Measurements from ENCODE around the gene EEFSEC. TPM values are rescaled to one million over a fixed set of nuclear protein-coding genes. Genes with fewer than 3 reads are reported as not detected.

EEFSEC gene
- total and polyA plus RNA-seq, 2 of the 8 experiments (the other 6 are each of a cell fraction or from before 2014, with no cell fraction given), result 13.1 to 19.8 TPM

DNA sequence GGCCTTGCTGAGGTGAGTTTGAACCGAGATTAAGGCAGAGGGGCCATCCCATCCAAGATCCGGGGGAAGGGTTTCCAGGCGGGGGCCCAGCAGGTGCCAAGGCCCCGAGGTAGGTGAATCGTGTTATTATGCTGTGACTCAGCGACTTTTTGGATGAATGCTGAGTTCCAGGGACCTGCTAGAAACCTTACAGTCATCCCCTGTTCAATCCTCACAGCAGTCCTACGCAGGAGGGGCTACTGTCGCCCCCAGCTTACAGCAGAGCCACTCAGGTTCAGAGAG is 272.5 kb downstream of the EEFSEC start:
- peaks cover 6 to 58% (median 47%) of the 10 kb centered on the region in 4 experiments for H3K27me3 ChIP-seq (replicated peaks in 1 of 4; ENCODE audit: control insufficient read depth in 3 of 4, extremely low read depth in 1 of 4, insufficient read depth in 3 of 4, low read length in 3 of 4)
- H2BK15ac ChIP-seq (ENCODE audit: low read length), result peak overlapping the region; percentile 20; the same call in 1 of the 2 replicates
- H3K4me1 ChIP-seq (replicated peaks in 1 of 4; ENCODE audit: control insufficient read depth in 3 of 4, insufficient read depth in 4 of 4, low read length in 3 of 4), result peaks cover 0 to 23% (median 11%) of the 10 kb centered on the region in 4 experiments; a peak in 5 of 7 replicates
- H3K79me2 ChIP-seq (ENCODE audit: control insufficient read depth in 1 of 2, insufficient read depth in 2 of 2, low read length in 2 of 2), result no peaks in the 10 kb centered on the region
- H3K27ac ChIP-seq (ENCODE audit: low read depth, low read length), result no peak overlapping the region
- WGBS, 2 experiments (ENCODE audit: extremely low coverage in 1 of 2, insufficient coverage in 1 of 2, insufficient read length in 1 of 2, insufficient replicate concordance in 2 of 2, low coverage in 1 of 2, low lambda C conversion rate in 2 of 2, missing lambda C conversion rate in 1 of 2), result 81% methylated on average over 8 of the region's 8 CpGs; no CpG with 5 or more reads in 1 of the 2 experiments
- no peaks in the 10 kb centered on the region for H3K36me3 ChIP-seq (ENCODE audit: control insufficient read depth in 2 of 4, insufficient read depth in 4 of 4, low read length in 3 of 4)
- ChIA-PET CTCF (ENCODE audit: partially characterized antibody) (interaction anchor here (0.6 to 11.0 kb wide), 35 partner anchors 9 to 457 kb away, joined by 3 to 144 read pairs (median 4); no protein-coding TSS in a partner anchor), POLR2A (ENCODE audit: partially characterized antibody) (interaction anchor here (0.6 to 1.7 kb wide), 3 partner anchors 15 to 250 kb away, joined by 3 to 4 read pairs (median 4); no protein-coding TSS in a partner anchor)
- no peak overlapping the region for H2BK20ac ChIP-seq (ENCODE audit: low read length)
- DNase-seq (ENCODE audit: low read depth in 1 of 2, low spot score in 2 of 2), result no peak
- H4K20me1 ChIP-seq (replicated peaks in 1 of 2; ENCODE audit: control insufficient read depth in 1 of 2, insufficient read depth in 2 of 2, low read length in 2 of 2), result peaks cover 6 to 8% of the 10 kb centered on the region in 2 experiments
- no peak overlapping the region for H3K14ac ChIP-seq (ENCODE audit: insufficient read length)
- TF ChIP-seq BACH1 (IDR thresholded peaks at IDR 0.05; ENCODE audit: low read length) (peak; percentile 58; the same call in 1 of the 2 replicates), NRF1 (IDR thresholded peaks at IDR 0.05; ENCODE audit: low read depth, low read length) (no peak)
- H4K8ac ChIP-seq (ENCODE audit: extremely low read depth, insufficient read depth, low read length), result 0 out of 2 replicates have a peak overlapping the region, but pooled peaks have one; percentile 88
- H3K18ac ChIP-seq (ENCODE audit: extremely low read depth, low read length), result no peak overlapping the region
- peak overlapping the region; percentile 74 for H4K91ac ChIP-seq (replicated peaks; ENCODE audit: insufficient read length, low read length)
- no peak overlapping the region for H3K4me3 ChIP-seq (ENCODE audit: extremely low read depth in 1 of 4, insufficient read depth in 2 of 4, low read depth in 3 of 4, low read length in 4 of 4)
- H4K5ac ChIP-seq (ENCODE audit: insufficient read length, low read depth, low read length), result peak overlapping the region; percentile 22
- no peak overlapping the region for H3K4ac ChIP-seq (replicated peaks; ENCODE audit: insufficient read length, low read depth, low read length)
- no peak overlapping the region for H2AK5ac ChIP-seq (ENCODE audit: low read depth, low read length)
- H2AFZ ChIP-seq (ENCODE audit: low read length), result no peak overlapping the region
- H3K56ac ChIP-seq (replicated peaks; ENCODE audit: insufficient read length, low read depth, low read length), result no peak overlapping the region
- H2BK12ac ChIP-seq (ENCODE audit: low read depth, low read length), result peak overlapping the region; percentile 30; the same call in 1 of the 2 replicates
- H3K9me3 ChIP-seq (ENCODE audit: insufficient read depth in 2 of 2, low read depth in 1 of 2, low read length in 1 of 2), result no peaks in the 10 kb centered on the region
- FAIRE-seq, result no peak
- H2BK5ac ChIP-seq (ENCODE audit: low read depth, low read length), result no peak overlapping the region
- no peak overlapping the region for H2BK120ac ChIP-seq (replicated peaks; ENCODE audit: low read depth, low read length)
- H3K9ac ChIP-seq (replicated peaks in 1 of 4; ENCODE audit: extremely low read depth in 1 of 4, low read depth in 3 of 4, low read length in 3 of 4), result no peak overlapping the region
- H3K79me1 ChIP-seq (ENCODE audit: low read depth, low read length), result no peaks in the 10 kb centered on the region
- no peaks in the 10 kb centered on the region for H3K23me2 ChIP-seq (ENCODE audit: low read depth, low read length)
- H3K4me2 ChIP-seq (ENCODE audit: insufficient read depth in 1 of 2, low read depth in 2 of 2, low read length in 2 of 2), result no peak overlapping the region
- H3K23ac ChIP-seq (ENCODE audit: insufficient read length), result no peak overlapping the region
